Fibroblast of lung (primary cell): ENCODE measurements around the gene MOB1B. TPM values are rescaled to one million over a fixed set of nuclear protein-coding genes. Genes with fewer than 3 reads are reported as not detected.
A peak's percentile ranks its signal among the peaks of the same experiment; 100 is the strongest.

ENCODE experiments used
- DNase-seq, 2 donors: peaks; one replicate each; pipeline versions ENCODE4 v3.0.0 to v3.0.0-alpha.2; 2010; ENCODE audit warnings: low read depth in 2 of 2
- H2AFZ ChIP-seq: 2 replicates; pipeline ENCODE4 v1.5.1; 2012; ENCODE audit warnings: low read length, control low read depth, inconsistent platforms
- H3K27ac ChIP-seq: 2 replicates; pipeline ENCODE4 v1.5.1; 2011; ENCODE audit warnings: low read length, control low read depth; ENCODE audit not compliant: insufficient read depth
- H3K27me3 ChIP-seq: 2 replicates; pipeline ENCODE4 v1.5.1; 2011; ENCODE audit warnings: mild to moderate bottlenecking, low read length; ENCODE audit not compliant: control insufficient read depth, insufficient read depth
- H3K36me3 ChIP-seq: 2 replicates; pipeline ENCODE4 v1.5.1; 2011; ENCODE audit warnings: low read length; ENCODE audit not compliant: control insufficient read depth, insufficient read depth
- H3K4me1 ChIP-seq: 2 replicates; pipeline ENCODE4 v1.5.1; 2011; ENCODE audit warnings: low read length; ENCODE audit not compliant: control insufficient read depth, insufficient read depth; ENCODE audit errors: extremely low read depth
- H3K4me2 ChIP-seq: 2 replicates; pipeline ENCODE4 v1.5.1; 2011; ENCODE audit warnings: low read length, control low read depth; ENCODE audit not compliant: insufficient read depth; ENCODE audit errors: extremely low read depth
- H3K4me3 ChIP-seq, 4 experiments: fragments of 200-600 bp in 1 of 4; sonication (generic) in 1 of 4; replicated peaks in 1 of 4; 2 replicates each; pipeline ENCODE4 v1.5.1; 2011 to 2016; ENCODE audit warnings: low read length in 4 of 4, low read depth in 3 of 4, mild to moderate bottlenecking in 3 of 4, control low read depth in 2 of 4, inconsistent platforms in 1 of 4, mixed read lengths in 1 of 4; ENCODE audit not compliant: insufficient read depth in 1 of 4; ENCODE audit errors: control extremely low read depth in 1 of 4
- H3K79me2 ChIP-seq: 2 replicates; pipeline ENCODE4 v1.5.1; 2012; ENCODE audit warnings: mild to moderate bottlenecking, low read length, inconsistent platforms; ENCODE audit not compliant: control insufficient read depth, insufficient read depth
- H3K9ac ChIP-seq: 2 replicates; pipeline ENCODE4 v1.5.1; 2011; ENCODE audit warnings: mild to moderate bottlenecking, low read length, control low read depth; ENCODE audit not compliant: insufficient read depth
- H3K9me3 ChIP-seq: 2 replicates; pipeline ENCODE4 v1.5.1; 2012; ENCODE audit warnings: low read depth, low read length; ENCODE audit not compliant: control insufficient read depth, insufficient read depth
- H4K20me1 ChIP-seq: 2 replicates; pipeline ENCODE4 v1.5.1; 2011; ENCODE audit warnings: low read length; ENCODE audit not compliant: control insufficient read depth, insufficient read depth; ENCODE audit errors: extremely low read depth
- CTCF ChIP-seq, 2 donors: IDR thresholded peaks in 1 of 2; conservative IDR thresholded peaks in 1 of 2; 1 replicate in 1 of 2; 2 replicates in 1 of 2; pipeline ENCODE4 v1.5.1; 2011 to 2012; ENCODE audit warnings: low read length in 2 of 2, control low read depth in 1 of 2, inconsistent platforms in 1 of 2, low read depth in 1 of 2, mild to moderate bottlenecking in 1 of 2
- EZH2 ChIP-seq: IDR thresholded peaks from 2 replicates; pipeline ENCODE4 v1.5.1; 2012; ENCODE audit warnings: low read length, control low read depth, mild to moderate bottlenecking; ENCODE audit errors: missing control alignments
- polyA plus RNA-seq, 2 donors: library from polyadenylated mRNA; depleted of rRNA in 1 of 2; stranded (reverse) in 1 of 2; unstranded in 1 of 2; fragments of >200 nt; gene quantifications; 2 replicates each; pipeline ENCODE4 v1.2.1, GENCODE V29; 2011 to 2012; ENCODE audit warnings: missing spikeins in 1 of 2
- total RNA-seq: library from RNA; depleted of rRNA; stranded (reverse); fragments of >200 nt; gene quantifications from 2 replicates; pipeline ENCODE4 v1.2.1, GENCODE V29; 2014

Gene MOB1B
- total and polyA plus RNA-seq, 2 donors (not counting 1 experiment from before 2014, with no cell fraction given), result 17.5 to 20.7 TPM

- Histone ChIP-seq H3K27ac (no peak overlapping the region), H3K4me3 (no peak overlapping the region), H2AFZ (no peak overlapping the region), H3K36me3 (no peaks in the 10 kb centered on the region), H3K9me3 (no peaks in the 10 kb centered on the region), H3K9ac (no peak overlapping the region), H3K27me3 (no peaks in the 10 kb centered on the region), H4K20me1 (no peaks in the 10 kb centered on the region), H3K4me2 (no peak overlapping the region), H3K79me2 (peaks cover 31% of the 10 kb centered on the region), H3K4me1 (no peaks in the 10 kb centered on the region)
- peak in 1 of 2 donors; percentile 46 for DNase-seq
- no peak for TF ChIP-seq EZH2
- no peak for TF ChIP-seq CTCF (conservative IDR thresholded peaks at IDR 0.05 in 1 of 2, IDR thresholded peaks at IDR 0.05 in 1 of 2; ENCODE audit: low read depth in 1 of 2, low read length in 2 of 2)
These were observed 43.4 kb downstream of the MOB1B start for GRCh38 chr4:70945452-70946055.

- Histone ChIP-seq H3K4me3 (no peak overlapping the region), H3K79me2 (peaks cover 33% of the 10 kb centered on the region), H4K20me1 (no peaks in the 10 kb centered on the region), H3K36me3 (no peaks in the 10 kb centered on the region), H3K9ac (no peak overlapping the region), H3K9me3 (no peaks in the 10 kb centered on the region), H3K4me2 (no peak overlapping the region), H2AFZ (no peak overlapping the region), H3K27ac (no peak overlapping the region), H3K27me3 (no peaks in the 10 kb centered on the region), H3K4me1 (no peaks in the 10 kb centered on the region)
- TF ChIP-seq EZH2, result no peak
- TF ChIP-seq CTCF (conservative IDR thresholded peaks at IDR 0.05 in 1 of 2, IDR thresholded peaks at IDR 0.05 in 1 of 2; ENCODE audit: low read depth in 1 of 2, low read length in 2 of 2), result no peak
- no peak for DNase-seq
These were observed 44.8 kb downstream of the MOB1B start for GRCh38 chr4:70946939-70947338.

GRCh38 chr4:70948665-70949260, 46.6 kb downstream of the MOB1B start:
- no peak for TF ChIP-seq CTCF (conservative IDR thresholded peaks at IDR 0.05 in 1 of 2, IDR thresholded peaks at IDR 0.05 in 1 of 2; ENCODE audit: low read depth in 1 of 2, low read length in 2 of 2)
- no peak for TF ChIP-seq EZH2
- H3K4me2 ChIP-seq, result no peak overlapping the region
- H4K20me1 ChIP-seq, result no peaks in the 10 kb centered on the region
- H3K36me3 ChIP-seq, result no peaks in the 10 kb centered on the region
- H3K4me1 ChIP-seq, result no peaks in the 10 kb centered on the region
- H3K27ac ChIP-seq, result no peak overlapping the region
- H3K4me3 ChIP-seq, result no peak overlapping the region
- no peak for DNase-seq
- H3K9me3 ChIP-seq, result no peaks in the 10 kb centered on the region
- H3K27me3 ChIP-seq, result no peaks in the 10 kb centered on the region
- peaks cover 33% of the 10 kb centered on the region for H3K79me2 ChIP-seq
- H2AFZ ChIP-seq, result no peak overlapping the region
- H3K9ac ChIP-seq, result no peak overlapping the region
